Fibroblast of villous mesenchyme (primary cell): ENCODE measurements around the gene EHD1. TPM values are rescaled to one million over a fixed set of nuclear protein-coding genes. Genes with fewer than 3 reads are reported as not detected.

Experiments
- DNase-seq: peaks from one replicate; pipeline ENCODE4 v3.0.0-alpha.2; 2010; ENCODE audit warnings: low read depth
- H3K4me3 ChIP-seq: 2 replicates; pipeline ENCODE4 v1.5.1; 2011; ENCODE audit warnings: low read depth, mild to moderate bottlenecking, low read length
- total RNA-seq: library from RNA; depleted of rRNA; stranded (reverse); fragments of >200 nt; gene quantifications from 2 replicates; pipeline ENCODE4 v1.2.3, GENCODE V29; 2012
- TF ChIP-seq, protein P1 (sequence below): IDR thresholded peaks from 2 replicates; pipeline ENCODE4 v1.5.1; 2012; ENCODE audit warnings: low read depth, mild to moderate bottlenecking, low read length; ENCODE audit not compliant: insufficient read depth

EHD1 gene
- total RNA-seq, 1 donor = 93.7 TPM

GRCh38 chr11:64842851-64843685 is 35.4 kb downstream of the EHD1 start:
- DNase-seq = no peak
- TF ChIP-seq, protein P1, sequence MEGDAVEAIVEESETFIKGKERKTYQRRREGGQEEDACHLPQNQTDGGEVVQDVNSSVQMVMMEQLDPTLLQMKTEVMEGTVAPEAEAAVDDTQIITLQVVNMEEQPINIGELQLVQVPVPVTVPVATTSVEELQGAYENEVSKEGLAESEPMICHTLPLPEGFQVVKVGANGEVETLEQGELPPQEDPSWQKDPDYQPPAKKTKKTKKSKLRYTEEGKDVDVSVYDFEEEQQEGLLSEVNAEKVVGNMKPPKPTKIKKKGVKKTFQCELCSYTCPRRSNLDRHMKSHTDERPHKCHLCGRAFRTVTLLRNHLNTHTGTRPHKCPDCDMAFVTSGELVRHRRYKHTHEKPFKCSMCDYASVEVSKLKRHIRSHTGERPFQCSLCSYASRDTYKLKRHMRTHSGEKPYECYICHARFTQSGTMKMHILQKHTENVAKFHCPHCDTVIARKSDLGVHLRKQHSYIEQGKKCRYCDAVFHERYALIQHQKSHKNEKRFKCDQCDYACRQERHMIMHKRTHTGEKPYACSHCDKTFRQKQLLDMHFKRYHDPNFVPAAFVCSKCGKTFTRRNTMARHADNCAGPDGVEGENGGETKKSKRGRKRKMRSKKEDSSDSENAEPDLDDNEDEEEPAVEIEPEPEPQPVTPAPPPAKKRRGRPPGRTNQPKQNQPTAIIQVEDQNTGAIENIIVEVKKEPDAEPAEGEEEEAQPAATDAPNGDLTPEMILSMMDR = no peak
- H3K4me3 ChIP-seq = no peak overlapping the region

DNA sequence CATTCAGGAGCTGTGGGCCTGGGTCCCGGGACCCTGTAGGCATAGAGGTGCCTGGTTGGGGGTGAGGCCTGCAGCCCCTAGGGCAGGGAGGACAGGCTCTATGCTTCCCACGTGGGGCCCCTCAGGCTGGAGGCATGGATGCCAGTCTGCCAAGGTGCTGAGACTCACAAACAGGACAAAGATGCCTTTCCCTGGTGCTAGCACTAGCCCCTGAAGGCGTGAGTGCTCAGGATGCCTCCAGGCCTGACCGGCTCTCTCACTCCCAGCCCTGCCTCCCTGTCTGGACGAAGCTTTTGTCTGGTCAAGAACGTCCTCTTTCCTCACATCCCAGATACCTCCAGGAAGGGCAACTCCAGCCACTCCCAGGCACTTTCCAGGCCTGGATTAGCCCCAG is 36.1 kb downstream of the EHD1 start:
- no peak for DNase-seq
- TF ChIP-seq, protein P1 = no peak
- no peak overlapping the region for H3K4me3 ChIP-seq

DNA sequence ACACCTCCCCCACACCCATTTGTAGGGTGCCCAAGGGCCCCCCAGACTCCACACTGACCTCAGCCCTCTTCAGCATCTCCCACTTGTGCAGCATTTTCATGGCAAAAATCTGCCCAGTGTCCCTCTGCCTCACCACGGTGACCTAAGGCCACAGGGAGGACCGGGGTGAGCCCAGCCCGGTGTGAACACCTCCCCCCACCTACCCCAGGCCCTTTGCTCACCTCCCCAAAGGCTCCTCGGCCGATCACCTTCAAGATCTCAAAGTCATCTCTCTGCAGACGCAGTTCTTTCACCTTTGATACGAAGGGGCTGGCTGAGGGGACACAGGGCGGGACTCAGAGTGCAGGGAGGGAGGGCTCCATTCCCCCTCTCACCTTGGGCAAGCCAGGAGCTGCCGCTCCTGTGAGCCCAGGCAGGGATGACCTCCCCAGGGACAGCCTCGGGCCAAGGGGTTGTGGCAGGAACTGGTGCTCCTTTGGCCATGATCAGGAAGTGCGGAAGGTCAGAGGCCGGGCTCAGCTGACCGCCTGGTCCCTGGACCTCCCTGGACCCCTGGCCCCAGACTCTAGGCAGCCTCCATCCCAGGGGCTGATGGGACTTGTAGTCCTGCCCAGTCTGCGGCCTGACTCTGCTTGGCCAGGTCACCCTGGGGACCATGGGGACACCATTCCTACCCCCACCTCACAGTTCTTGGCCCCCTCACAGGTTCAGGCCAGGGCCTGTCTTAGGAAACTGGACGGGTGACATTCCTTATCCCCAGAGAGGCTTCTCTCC is 36.6 kb downstream of the EHD1 start:
- TF ChIP-seq, protein P1 = no peak
- no peak overlapping the region for H3K4me3 ChIP-seq
- no peak for DNase-seq

DNA sequence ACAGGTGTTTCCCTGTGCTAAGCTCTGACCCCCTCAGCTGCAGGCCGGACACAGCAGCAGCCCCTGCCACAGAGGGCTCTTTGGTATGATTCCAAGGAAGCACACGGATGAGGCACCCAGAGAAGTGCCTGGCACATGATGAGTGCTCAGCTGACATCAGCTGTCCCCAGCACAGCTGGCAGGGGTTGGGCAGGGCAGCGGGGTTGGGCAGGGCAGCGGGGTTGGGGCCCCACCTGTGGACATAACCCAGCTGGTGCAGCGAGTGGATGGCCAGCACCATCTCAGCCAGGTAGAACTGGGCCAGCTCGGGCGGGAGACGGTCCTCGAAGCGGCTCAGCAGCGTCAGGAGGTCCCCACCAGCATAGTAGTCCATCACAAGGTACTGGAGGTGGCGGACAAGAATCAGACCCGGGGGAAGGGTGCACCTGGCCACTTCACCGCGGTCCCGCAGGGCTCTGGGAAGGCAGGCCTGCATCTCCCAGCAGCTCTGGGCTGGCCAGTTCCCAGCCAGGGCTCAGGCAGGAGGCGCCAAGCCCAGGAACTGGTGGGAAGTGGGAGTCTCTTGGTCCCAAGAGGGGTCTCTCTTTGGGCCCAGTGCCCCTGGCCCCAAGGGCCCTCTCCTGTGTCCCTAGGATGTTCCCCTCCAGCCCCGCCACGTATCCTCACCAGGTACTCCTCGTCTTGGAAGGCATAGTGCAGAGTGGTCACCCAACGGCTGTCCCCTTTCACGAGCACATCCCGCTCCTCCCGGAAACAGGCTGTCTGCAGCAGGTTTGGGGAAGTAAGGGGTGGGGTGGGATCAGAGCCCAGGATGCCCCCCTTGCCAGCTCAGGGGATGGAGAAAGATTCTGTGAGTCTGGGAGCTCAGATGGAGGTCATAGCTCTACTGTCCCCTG is 38.3 kb downstream of the EHD1 start:
- DNase-seq = no peak
- TF ChIP-seq, protein P1 = no peak
- no peak overlapping the region for H3K4me3 ChIP-seq

DNA sequence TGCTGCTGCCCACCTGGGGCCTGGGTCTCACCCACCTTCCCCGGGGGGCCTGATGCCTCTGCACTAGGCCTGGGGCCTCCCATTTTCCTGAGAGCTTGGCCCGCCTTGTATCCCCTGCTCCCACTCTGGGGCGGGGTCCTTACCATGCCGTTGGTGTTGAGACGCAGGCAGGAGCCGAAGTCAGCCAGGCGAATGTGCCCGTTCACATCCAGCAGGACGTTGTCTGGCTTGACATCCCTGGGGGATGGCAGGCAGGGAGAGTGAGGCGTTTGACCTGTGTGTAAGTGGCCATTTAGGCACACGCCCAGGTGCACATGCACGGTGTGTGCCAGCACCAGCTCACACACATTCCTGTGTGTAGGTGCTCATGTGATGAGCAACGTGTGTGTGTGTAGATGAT is 39.1 kb downstream of the EHD1 start:
- H3K4me3 ChIP-seq = no peak overlapping the region
- DNase-seq = no peak
- TF ChIP-seq, protein P1 = no peak

DNA sequence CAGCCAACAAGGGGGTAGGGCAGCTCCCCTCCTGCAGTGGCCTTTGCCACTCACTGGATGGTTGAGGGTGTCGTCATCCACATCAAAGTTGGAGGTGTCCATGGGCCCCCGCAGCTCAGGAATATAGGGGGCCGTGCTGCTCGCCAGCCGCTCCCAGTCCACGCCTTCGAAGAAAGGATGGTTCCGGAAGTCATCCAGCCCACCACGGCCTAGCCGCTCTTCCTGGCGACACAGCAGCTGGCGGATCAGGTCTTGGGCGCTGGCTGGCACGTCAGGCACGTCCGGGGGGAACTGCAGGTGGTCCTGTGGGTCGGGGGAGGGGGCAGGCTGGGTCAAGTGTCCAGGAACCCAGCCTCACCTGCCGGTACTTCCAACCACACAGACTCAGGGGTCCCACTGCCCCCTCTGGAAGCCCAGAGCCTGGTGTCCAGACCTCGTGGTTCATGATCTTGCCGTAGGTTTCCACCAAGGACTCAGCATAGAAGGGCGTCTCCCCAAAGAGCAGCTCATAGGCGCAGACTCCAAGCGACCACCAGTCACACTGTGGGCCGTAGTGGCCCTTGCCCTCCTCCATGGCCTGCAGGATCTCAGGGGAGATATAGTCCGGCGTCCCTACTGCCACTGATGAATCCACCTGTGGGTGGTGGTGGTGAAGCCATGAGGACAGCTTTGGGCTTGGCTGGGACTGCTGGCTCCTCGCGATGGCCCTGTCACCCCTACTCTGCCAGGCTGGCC is 39.7 kb downstream of the EHD1 start:
- no peak for DNase-seq
- H3K4me3 ChIP-seq = no peak overlapping the region
- TF ChIP-seq, protein P1 = no peak
